ENCODE data around the gene ERICH3. TPM values are rescaled to one million over a fixed set of nuclear protein-coding genes. Genes with fewer than 3 reads are reported as not detected.

The ERICH3 gene
- total RNA-seq, 1 experiment from 2014 or later: not detected

DNA sequence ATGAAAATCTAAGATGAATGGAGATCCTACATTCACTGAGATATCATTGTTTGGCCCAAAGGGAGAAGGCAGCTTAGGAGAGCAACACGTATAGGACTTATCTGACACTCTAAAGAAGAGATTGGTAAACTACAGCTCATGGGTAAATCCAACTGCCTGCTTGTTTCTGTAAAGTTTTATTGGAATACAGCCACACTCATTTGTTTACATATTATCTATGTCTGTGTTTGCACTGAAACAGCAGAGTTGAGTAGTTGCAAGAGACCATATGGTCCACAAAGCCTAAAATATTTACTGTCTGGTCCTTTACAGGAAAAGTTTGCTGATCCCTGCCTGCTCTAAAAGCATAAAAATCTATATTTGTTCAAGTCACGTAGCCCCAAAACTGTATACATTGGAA is 146.9 kb downstream of the ERICH3 start:
- BruUV-seq (replicated peaks): no TSS peak
- H3K27me3 ChIP-seq (ENCODE audit: insufficient read depth, low read depth): no peaks in the 10 kb centered on the region
- POLR2A ChIA-PET (ENCODE audit: unreplicated experiment): no interaction called here
- H3K9me3 ChIP-seq (ENCODE audit: insufficient read depth, low read depth): no peaks in the 10 kb centered on the region
- DNase-seq: no peak
- no peaks in the 10 kb centered on the region for H3K4me1 ChIP-seq (replicated peaks; ENCODE audit: insufficient read depth)
- no peaks in the 10 kb centered on the region for H3K36me3 ChIP-seq (ENCODE audit: low read depth)
- no peaks in the 10 kb centered on the region for H3K79me2 ChIP-seq (ENCODE audit: low read depth)
- H3F3A ChIP-seq (ENCODE audit: insufficient read depth, low read depth): no peaks in the 10 kb centered on the region
- CTCF ChIA-PET: no interaction called here
- H3K9me2 ChIP-seq (ENCODE audit: insufficient read depth): no peaks in the 10 kb centered on the region
- no peak overlapping the region for H3K4me2 ChIP-seq
- H2AFZ ChIP-seq: 0 out of 2 replicates have a peak overlapping the region, but pooled peaks have one; percentile 23
- H3K27ac ChIP-seq: no peak overlapping the region
- TF ChIP-seq, protein P1, sequence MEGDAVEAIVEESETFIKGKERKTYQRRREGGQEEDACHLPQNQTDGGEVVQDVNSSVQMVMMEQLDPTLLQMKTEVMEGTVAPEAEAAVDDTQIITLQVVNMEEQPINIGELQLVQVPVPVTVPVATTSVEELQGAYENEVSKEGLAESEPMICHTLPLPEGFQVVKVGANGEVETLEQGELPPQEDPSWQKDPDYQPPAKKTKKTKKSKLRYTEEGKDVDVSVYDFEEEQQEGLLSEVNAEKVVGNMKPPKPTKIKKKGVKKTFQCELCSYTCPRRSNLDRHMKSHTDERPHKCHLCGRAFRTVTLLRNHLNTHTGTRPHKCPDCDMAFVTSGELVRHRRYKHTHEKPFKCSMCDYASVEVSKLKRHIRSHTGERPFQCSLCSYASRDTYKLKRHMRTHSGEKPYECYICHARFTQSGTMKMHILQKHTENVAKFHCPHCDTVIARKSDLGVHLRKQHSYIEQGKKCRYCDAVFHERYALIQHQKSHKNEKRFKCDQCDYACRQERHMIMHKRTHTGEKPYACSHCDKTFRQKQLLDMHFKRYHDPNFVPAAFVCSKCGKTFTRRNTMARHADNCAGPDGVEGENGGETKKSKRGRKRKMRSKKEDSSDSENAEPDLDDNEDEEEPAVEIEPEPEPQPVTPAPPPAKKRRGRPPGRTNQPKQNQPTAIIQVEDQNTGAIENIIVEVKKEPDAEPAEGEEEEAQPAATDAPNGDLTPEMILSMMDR (conservative IDR thresholded peaks at IDR 0.05): no peak
- TF ChIP-seq EZH2 (IDR thresholded peaks at IDR 0.05; ENCODE audit: low read depth): no peak
- intact Hi-C loops (cut with micrococcal nuclease; ENCODE audit: unreplicated experiment): no loop called here
- no peaks in the 10 kb centered on the region for H4K20me1 ChIP-seq (ENCODE audit: insufficient read depth)
- H3K4me3 ChIP-seq: no peak overlapping the region

GRCh38 chr1:74523873-74524480 is 149.6 kb downstream of the ERICH3 start:
- no TSS peak for BruUV-seq (replicated peaks)
- H3K4me1 ChIP-seq (replicated peaks; ENCODE audit: insufficient read depth): no peaks in the 10 kb centered on the region
- no peaks in the 10 kb centered on the region for H3K9me2 ChIP-seq (ENCODE audit: insufficient read depth)
- H3K27me3 ChIP-seq (ENCODE audit: insufficient read depth, low read depth): no peaks in the 10 kb centered on the region
- ChIA-PET POLR2A (ENCODE audit: unreplicated experiment) (no interaction called here), CTCF (no interaction called here)
- no peaks in the 10 kb centered on the region for H3K36me3 ChIP-seq (ENCODE audit: low read depth)
- no peak overlapping the region for H3K4me3 ChIP-seq
- no peak overlapping the region for H3K4me2 ChIP-seq
- no peak overlapping the region for H3K27ac ChIP-seq
- intact Hi-C loops (cut with micrococcal nuclease; ENCODE audit: unreplicated experiment): no loop called here
- H4K20me1 ChIP-seq (ENCODE audit: insufficient read depth): no peaks in the 10 kb centered on the region
- no peak overlapping the region for H2AFZ ChIP-seq
- no peaks in the 10 kb centered on the region for H3F3A ChIP-seq (ENCODE audit: insufficient read depth, low read depth)
- DNase-seq: no peak
- TF ChIP-seq EZH2 (IDR thresholded peaks at IDR 0.05; ENCODE audit: low read depth): no peak
- TF ChIP-seq, protein P1 (conservative IDR thresholded peaks at IDR 0.05): no peak
- H3K9me3 ChIP-seq (ENCODE audit: insufficient read depth, low read depth): no peaks in the 10 kb centered on the region
- no peaks in the 10 kb centered on the region for H3K79me2 ChIP-seq (ENCODE audit: low read depth)

DNA sequence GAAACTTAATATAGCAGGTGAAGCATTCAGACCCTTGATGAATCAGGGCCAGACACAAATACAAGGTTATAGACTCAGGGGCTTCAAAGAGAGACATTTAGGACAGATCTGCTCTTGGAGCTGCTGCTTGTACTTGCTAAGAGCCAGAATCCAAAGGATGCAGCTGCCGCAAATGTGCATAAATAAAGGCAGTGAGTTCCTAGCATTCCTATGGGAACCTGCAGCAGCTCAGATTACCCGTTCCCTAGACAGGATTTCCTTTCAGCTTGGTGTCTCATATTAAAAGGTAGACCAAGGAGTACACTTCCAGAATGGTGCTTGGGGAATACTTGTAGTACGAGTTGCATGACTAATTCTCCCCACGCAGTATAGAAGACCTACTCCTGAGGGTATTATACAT is 151.4 kb downstream of the ERICH3 start:
- no peaks in the 10 kb centered on the region for H3K36me3 ChIP-seq (ENCODE audit: low read depth)
- no peaks in the 10 kb centered on the region for H3K9me3 ChIP-seq (ENCODE audit: insufficient read depth, low read depth)
- H3K27ac ChIP-seq: no peak overlapping the region
- H3K4me2 ChIP-seq: no peak overlapping the region
- no peaks in the 10 kb centered on the region for H3K79me2 ChIP-seq (ENCODE audit: low read depth)
- peak in 1 of 2 experiments; percentile 5 for DNase-seq
- H2AFZ ChIP-seq: no peak overlapping the region
- intact Hi-C loops (cut with micrococcal nuclease; ENCODE audit: unreplicated experiment): no loop called here
- H3K9me2 ChIP-seq (ENCODE audit: insufficient read depth): no peaks in the 10 kb centered on the region
- H3F3A ChIP-seq (ENCODE audit: insufficient read depth, low read depth): no peaks in the 10 kb centered on the region
- no TSS peak for BruUV-seq (replicated peaks)
- no peaks in the 10 kb centered on the region for H3K27me3 ChIP-seq (ENCODE audit: insufficient read depth, low read depth)
- no peak for TF ChIP-seq EZH2 (IDR thresholded peaks at IDR 0.05; ENCODE audit: low read depth)
- TF ChIP-seq, protein P1 (conservative IDR thresholded peaks at IDR 0.05): no peak
- H3K4me3 ChIP-seq: no peak overlapping the region
- no peaks in the 10 kb centered on the region for H3K4me1 ChIP-seq (replicated peaks; ENCODE audit: insufficient read depth)
- POLR2A ChIA-PET (ENCODE audit: unreplicated experiment): no interaction called here
- no peaks in the 10 kb centered on the region for H4K20me1 ChIP-seq (ENCODE audit: insufficient read depth)
- CTCF ChIA-PET: interaction anchor here (0.5 kb wide), 1 partner anchor 177 kb away, joined by 3 read pairs; no protein-coding TSS in a partner anchor

Other genes starting within 250 kb of the ERICH3 start
- not detected in 2 replicates for gene LRRC53, start 161.2 kb downstream of the ERICH3 start, total RNA-seq (2021)
- 19.7 and 24.4 TPM in 2 replicates for gene CRYZ, start 59.3 kb upstream of the ERICH3 start, total RNA-seq (2021)
- 19.7 and 19.8 TPM in 2 replicates for gene TYW3, start 59.4 kb upstream of the ERICH3 start, total RNA-seq (2021)